DND-41 (cell line): ENCODE data around the gene TCHH.

Experiments
- ATAC-seq: fragments of 200-7000 bp; cut with Tn5 transposase; 3 replicates; pipeline ENCODE4 v1.9.1; 2021; ENCODE audit warnings: low read depth; ENCODE audit not compliant: insufficient read depth
- DNase-seq: peaks from one replicate; pipeline ENCODE4 v3.0.0-alpha.2; 2020
- H2AFZ ChIP-seq: 2 replicates; pipeline ENCODE4 v1.6.0; 2012; ENCODE audit warnings: low read depth, low read length
- H3K27ac ChIP-seq: 2 replicates; pipeline ENCODE4 v1.5.1; 2012; ENCODE audit warnings: low read length, inconsistent platforms
- H3K27me3 ChIP-seq: fragments of 200-600 bp; sonication (generic); 2 replicates; pipeline ENCODE4 v1.6.0; 2012; ENCODE audit warnings: low read length, mild to moderate bottlenecking, inconsistent platforms; ENCODE audit not compliant: insufficient read depth, poor library complexity
- H3K36me3 ChIP-seq: 2 replicates; pipeline ENCODE4 v1.5.1; 2012; ENCODE audit warnings: low read length, inconsistent platforms; ENCODE audit not compliant: insufficient read depth
- H3K4me1 ChIP-seq: 2 replicates; pipeline ENCODE4 v1.5.1; 2012; ENCODE audit warnings: mild to moderate bottlenecking, low read length; ENCODE audit not compliant: insufficient read depth
- H3K4me2 ChIP-seq: 2 replicates; pipeline ENCODE4 v1.6.0; 2012; ENCODE audit warnings: mild to moderate bottlenecking, moderate library complexity, low read length, inconsistent platforms; ENCODE audit not compliant: insufficient read depth
- H3K4me3 ChIP-seq, 2 experiments: fragments of 200-600 bp in 1 of 2; shearing (Covaris generic) in 1 of 2; 2 replicates each; pipeline ENCODE4 v1.5.1; 2012 to 2016; ENCODE audit warnings: inconsistent platforms in 2 of 2, low read length in 2 of 2, mild to moderate bottlenecking in 2 of 2, low read depth in 1 of 2, moderate library complexity in 1 of 2
- H3K79me2 ChIP-seq: 2 replicates; pipeline ENCODE4 v1.6.0; 2012; ENCODE audit warnings: low read length, inconsistent platforms; ENCODE audit not compliant: insufficient read depth
- H3K9ac ChIP-seq: 2 replicates; pipeline ENCODE4 v1.6.0; 2012; ENCODE audit warnings: low read depth, mild to moderate bottlenecking, inconsistent platforms, low read length, moderate library complexity
- H3K9me3 ChIP-seq: 2 replicates; pipeline ENCODE4 v1.5.1; 2012; ENCODE audit warnings: low read length, moderate library complexity, mild to moderate bottlenecking, inconsistent platforms; ENCODE audit not compliant: insufficient read depth, severe bottlenecking
- H4K20me1 ChIP-seq: 2 replicates; pipeline ENCODE4 v1.6.0; 2012; ENCODE audit warnings: low read length; ENCODE audit not compliant: insufficient read depth
- CTCF ChIP-seq: IDR thresholded peaks from 2 replicates; pipeline ENCODE4 v1.5.1; 2012; ENCODE audit warnings: borderline replicate concordance, low read length, moderate library complexity, mild to moderate bottlenecking; ENCODE audit not compliant: poor library complexity, severe bottlenecking; ENCODE audit errors: extremely low read depth
- EZH2 ChIP-seq: IDR thresholded peaks from 3 replicates; pipeline ENCODE4 v1.6.1; 2012; ENCODE audit warnings: borderline replicate concordance, low read depth, mild to moderate bottlenecking, moderate library complexity, low read length, inconsistent platforms; ENCODE audit not compliant: severe bottlenecking

Gene TCHH

GRCh38 chr1:152067929-152068328 is 47.3 kb downstream of the TCHH start:
- Histone ChIP-seq H2AFZ (no peak overlapping the region), H3K4me2 (no peak overlapping the region), H4K20me1 (peaks cover 3% of the 10 kb centered on the region; the same call in 1 of the 2 replicates), H3K79me2 (no peaks in the 10 kb centered on the region), H3K4me3 (no peak overlapping the region), H3K9me3 (no peaks in the 10 kb centered on the region), H3K27ac (no peak overlapping the region), H3K9ac (no peak overlapping the region), H3K27me3 (peaks cover 19% of the 10 kb centered on the region), H3K36me3 (no peaks in the 10 kb centered on the region), H3K4me1 (no peaks in the 10 kb centered on the region)
- ATAC-seq, result no peak
- no peak for DNase-seq
- TF ChIP-seq EZH2, result no peak
- no peak for TF ChIP-seq CTCF

GRCh38 chr1:152067150-152067549 is 48.1 kb downstream of the TCHH start:
- H3K4me2 ChIP-seq, result no peak overlapping the region
- DNase-seq, result no peak
- H3K27ac ChIP-seq, result no peak overlapping the region
- no peaks in the 10 kb centered on the region for H3K9me3 ChIP-seq
- TF ChIP-seq CTCF, result no peak
- no peak for TF ChIP-seq EZH2
- H3K4me1 ChIP-seq, result no peaks in the 10 kb centered on the region
- ATAC-seq, result no peak
- no peaks in the 10 kb centered on the region for H3K36me3 ChIP-seq
- H3K4me3 ChIP-seq, result no peak overlapping the region
- H3K79me2 ChIP-seq, result no peaks in the 10 kb centered on the region
- H3K9ac ChIP-seq, result no peak overlapping the region
- H4K20me1 ChIP-seq, result peaks cover 3% of the 10 kb centered on the region; the same call in 1 of the 2 replicates
- H2AFZ ChIP-seq, result no peak overlapping the region
- H3K27me3 ChIP-seq, result peaks cover 16% of the 10 kb centered on the region

GRCh38 chr1:152061952-152062351 is 53.3 kb downstream of the TCHH start:
- H3K79me2 ChIP-seq, result no peaks in the 10 kb centered on the region
- no peak overlapping the region for H3K4me3 ChIP-seq
- no peak overlapping the region for H3K4me2 ChIP-seq
- peaks cover 12% of the 10 kb centered on the region for H3K27me3 ChIP-seq
- no peak overlapping the region for H2AFZ ChIP-seq
- no peak for DNase-seq
- H3K36me3 ChIP-seq, result no peaks in the 10 kb centered on the region
- no peak overlapping the region for H3K27ac ChIP-seq
- ATAC-seq, result no peak
- H3K4me1 ChIP-seq, result no peaks in the 10 kb centered on the region
- H3K9ac ChIP-seq, result no peak overlapping the region
- no peaks in the 10 kb centered on the region for H4K20me1 ChIP-seq
- no peak for TF ChIP-seq EZH2
- no peak for TF ChIP-seq CTCF
- H3K9me3 ChIP-seq, result no peaks in the 10 kb centered on the region
